Spleen (tissue), 11 donors: ENCODE measurements around the gene FAM3C. TPM values are rescaled to one million over a fixed set of nuclear protein-coding genes. Genes with fewer than 3 reads are reported as not detected.

Experiments
- DNase-seq: peaks from one replicate; pipeline ENCODE4 v3.0.0-alpha.2; 2020
- H3K27ac ChIP-seq, 8 donors: fragments of 200-600 bp; sonication (generic) in 7 of 8; 1 replicate in 4 of 8; 2 replicates in 4 of 8; pipeline versions ENCODE4 v1.5.0 to v1.8.0; 2016 to 2021; ENCODE audit warnings: inconsistent platforms in 4 of 8, mild to moderate bottlenecking in 4 of 8, moderate library complexity in 1 of 8
- H3K27me3 ChIP-seq, 7 donors: fragments of 200-600 bp; sonication (generic) in 6 of 7; replicated peaks in 1 of 7; 1 replicate in 4 of 7; 2 replicates in 3 of 7; pipeline versions ENCODE4 v1.5.0 to v1.8.0; 2016 to 2021; ENCODE audit warnings: inconsistent platforms in 3 of 7, mild to moderate bottlenecking in 1 of 7
- H3K36me3 ChIP-seq, 6 donors: fragments of 200-600 bp; sonication (generic) in 5 of 6; 1 replicate in 4 of 6; 2 replicates in 2 of 6; pipeline versions ENCODE4 v1.5.0 to v1.8.0; 2016 to 2021; ENCODE audit warnings: inconsistent platforms in 2 of 6
- H3K4me1 ChIP-seq, 6 donors: fragments of 200-600 bp; sonication (generic) in 5 of 6; 1 replicate in 3 of 6; 2 replicates in 3 of 6; pipeline versions ENCODE4 v1.5.0 to v1.8.0; 2016 to 2021; ENCODE audit warnings: inconsistent platforms in 3 of 6
- H3K4me3 ChIP-seq, 8 donors: fragments of 200-600 bp; sonication (generic) in 7 of 8; 1 replicate in 4 of 8; 2 replicates in 4 of 8; pipeline versions ENCODE4 v1.5.0 to v1.8.0; 2016 to 2021; ENCODE audit warnings: inconsistent platforms in 4 of 8, mild to moderate bottlenecking in 4 of 8, moderate library complexity in 2 of 8
- H3K9me3 ChIP-seq, 8 donors: fragments of 200-600 bp; sonication (generic) in 7 of 8; 1 replicate in 4 of 8; 2 replicates in 4 of 8; pipeline versions ENCODE4 v1.5.0 to v1.8.0; 2016 to 2021; ENCODE audit warnings: inconsistent platforms in 4 of 8
- CTCF ChIP-seq, 11 experiments: fragments of 200-600 bp in 7 of 11; fragments of 450-650 bp in 4 of 11; sonication (generic) in 4 of 11; IDR thresholded peaks in 8 of 11; conservative IDR thresholded peaks in 3 of 11; 1 replicate in 7 of 11; 2 replicates in 4 of 11; pipeline versions ENCODE4 v1.4.0 to v1.8.0; 2016 to 2021; ENCODE audit warnings: antibody characterized with exemption in 11 of 11, inconsistent platforms in 4 of 11, mild to moderate bottlenecking in 1 of 11
- POLR2A ChIP-seq, 3 donors: fragments of 450-650 bp; IDR thresholded peaks; one replicate each; pipeline ENCODE4 v1.5.1; 2017; ENCODE audit warnings: antibody characterized with exemption in 3 of 3, mild to moderate bottlenecking in 1 of 3
- POLR2AphosphoS5 ChIP-seq, 3 donors: sonication (generic); formaldehyde crosslinking; IDR thresholded peaks; one replicate each; pipeline ENCODE4 v1.5.1; 2017; ENCODE audit warnings: antibody characterized with exemption in 3 of 3
- WGBS, 5 donors: extraction: QIAGEN DNeasy Blood & Tissue Kit in 3 of 5; methylation state at CpG; one replicate each; pipeline versions ENCODE4 v1.1.5 to v1.1.7; 2013 to 2018; 5-methylcytosine and 5-hydroxymethylcytosine counted together
- intact Hi-C: fragments of 100-400 bp; cut with DNase I; formaldehyde crosslinking; loops from one replicate; pipeline ENCODE4 v1.15.0; 2023; ENCODE audit warnings: low total_unique reads
- polyA plus RNA-seq, 3 donors: library from polyadenylated mRNA; stranded (reverse); fragments of 200-250 nt; gene quantifications; one replicate each; pipeline ENCODE4 v1.2.1, GENCODE V29; 2013
- total RNA-seq, 7 donors: library from RNA; depleted of rRNA in 3 of 7; stranded (reverse); fragments of >200 nt in 3 of 7; fragmentation: NEBNext Ultra II Directional in 4 of 7; extraction: Animal tissue kit (Norgen Biotek cat#: 25700) in 4 of 7; gene quantifications; one replicate each; pipeline versions ENCODE4 v1.1.0 to v1.2.1, GENCODE V29; 2016 to 2021
- donor health status: healthy with polysubstance abuse.
- donor health status: DM: no; HTN: no; CAD: no; lungs with moderate emphysema.
- donor health status: DM: no; HTN: no; CAD: no.
- donor health status: Bipolar disorder and iron deficiency.
- donor health status: healthy.
- donor health status: DM: no; HTN: no; CAD: no.
- donor health status: DM: yes; HTN: yes; CAD: no.

FAM3C gene
- total and polyA plus RNA-seq, 10 donors, result 35.4 to 69.2 (median 54.1) TPM

- Histone ChIP-seq H3K27ac (no peak overlapping the region), H3K36me3 (peaks cover 0 to 71% (median 32%) of the 10 kb centered on the region in 6 donors), H3K9me3 (no peaks in the 10 kb centered on the region), H3K4me1 (no peaks in the 10 kb centered on the region), H3K4me3 (no peak overlapping the region), H3K27me3 (no peaks in the 10 kb centered on the region)
- no peak for DNase-seq
- TF ChIP-seq POLR2AphosphoS5 (IDR thresholded peaks at IDR 0.05), result no peak
- no peak for TF ChIP-seq POLR2A (IDR thresholded peaks at IDR 0.05)
- peak in 1 of 11 experiments; percentile 13 for TF ChIP-seq CTCF (IDR thresholded peaks at IDR 0.05 in 8 of 11, conservative IDR thresholded peaks at IDR 0.05 in 3 of 11)
- intact Hi-C loops, result no loop called here
These were observed 44.4 kb downstream of the FAM3C start for GRCh38 chr7:121351682-121352081.

GRCh38 chr7:121344497-121344896 lies 51.6 kb downstream of the FAM3C start:
- Histone ChIP-seq H3K4me1 (no peaks in the 10 kb centered on the region), H3K27ac (no peak overlapping the region), H3K9me3 (no peaks in the 10 kb centered on the region), H3K4me3 (no peak overlapping the region), H3K36me3 (peaks cover 0 to 27% (median 8%) of the 10 kb centered on the region in 6 donors), H3K27me3 (no peaks in the 10 kb centered on the region)
- no peak for TF ChIP-seq POLR2A (IDR thresholded peaks at IDR 0.05)
- TF ChIP-seq POLR2AphosphoS5 (IDR thresholded peaks at IDR 0.05), result no peak
- no peak for TF ChIP-seq CTCF (IDR thresholded peaks at IDR 0.05 in 8 of 11, conservative IDR thresholded peaks at IDR 0.05 in 3 of 11)
- WGBS, 5 donors, result 82 to 100% (median 86%) methylated on average over 1 of the region's 1 CpG
- intact Hi-C loops, result no loop called here
- no peak for DNase-seq

GRCh38 chr7:121344093-121344492 lies 52.0 kb downstream of the FAM3C start:
- no peak for DNase-seq
- TF ChIP-seq POLR2A (IDR thresholded peaks at IDR 0.05) (no peak), POLR2AphosphoS5 (IDR thresholded peaks at IDR 0.05) (no peak), CTCF (IDR thresholded peaks at IDR 0.05 in 8 of 11, conservative IDR thresholded peaks at IDR 0.05 in 3 of 11) (no peak)
- Histone ChIP-seq H3K36me3 (peaks cover 0 to 29% (median 8%) of the 10 kb centered on the region in 6 donors), H3K27ac (no peak overlapping the region), H3K4me1 (no peaks in the 10 kb centered on the region), H3K9me3 (no peaks in the 10 kb centered on the region), H3K4me3 (no peak overlapping the region), H3K27me3 (no peaks in the 10 kb centered on the region)
- intact Hi-C loops, result no loop called here
- WGBS, 5 donors, result 83 to 92% (median 88%) methylated on average over 2 of the region's 2 CpGs

GRCh38 chr7:121343302-121343701 lies 52.8 kb downstream of the FAM3C start:
- Histone ChIP-seq H3K9me3 (no peaks in the 10 kb centered on the region), H3K36me3 (peaks cover 0 to 36% (median 8%) of the 10 kb centered on the region in 6 donors), H3K27ac (no peak overlapping the region), H3K27me3 (no peaks in the 10 kb centered on the region), H3K4me1 (no peaks in the 10 kb centered on the region), H3K4me3 (no peak overlapping the region)
- DNase-seq, result no peak
- intact Hi-C loops, result no loop called here
- 78 to 90% (median 80%) methylated on average over 3 of the region's 3 CpGs for WGBS, 5 donors
- TF ChIP-seq POLR2AphosphoS5 (IDR thresholded peaks at IDR 0.05), result no peak
- TF ChIP-seq CTCF (IDR thresholded peaks at IDR 0.05 in 8 of 11, conservative IDR thresholded peaks at IDR 0.05 in 3 of 11), result no peak
- TF ChIP-seq POLR2A (IDR thresholded peaks at IDR 0.05), result no peak
